Measurements from ENCODE around the gene KDELR1.

Gene KDELR1

GRCh38 chr19:48391100-48392005 lies at the start of gene KDELR1:
Gene KDELR1, minus strand, starts transcription at chr19:48391551. Its CDS starts 193 bp downstream, at chr19:48391358.
- Mint-ChIP-seq H3K4me3 (peak within 1 kb of the TSS; percentile 99), H3K9me3 (no peaks in the 10 kb centered on the region), H3K27ac (peak within 1 kb of the TSS; percentile 96), H3K4me1 (peaks cover 40% of the 10 kb centered on the region), H3K27me3 (peaks cover 22% of the 10 kb centered on the region), H3K36me3 (peaks cover 7% of the 10 kb centered on the region)
- peak; percentile 81 to 92 for DNase-seq (ENCODE audit: low spot score in 2 of 2)
- ATAC-seq (ENCODE audit: low read depth), result peak; percentile 79

GRCh38 chr19:48436586-48436985 lies 45.2 kb upstream of the KDELR1 start:
- ATAC-seq (ENCODE audit: low read depth) (no peak), DNase-seq (ENCODE audit: low spot score in 2 of 2) (no peak)
- H3K9me3 Mint-ChIP-seq, result no peaks in the 10 kb centered on the region
- H3K27ac Mint-ChIP-seq, result no peak overlapping the region
- no peaks in the 10 kb centered on the region for H3K36me3 Mint-ChIP-seq
- peaks cover 11% of the 10 kb centered on the region for H3K27me3 Mint-ChIP-seq
- H3K4me3 Mint-ChIP-seq, result no peak overlapping the region
- H3K4me1 Mint-ChIP-seq, result no peaks in the 10 kb centered on the region

DNA sequence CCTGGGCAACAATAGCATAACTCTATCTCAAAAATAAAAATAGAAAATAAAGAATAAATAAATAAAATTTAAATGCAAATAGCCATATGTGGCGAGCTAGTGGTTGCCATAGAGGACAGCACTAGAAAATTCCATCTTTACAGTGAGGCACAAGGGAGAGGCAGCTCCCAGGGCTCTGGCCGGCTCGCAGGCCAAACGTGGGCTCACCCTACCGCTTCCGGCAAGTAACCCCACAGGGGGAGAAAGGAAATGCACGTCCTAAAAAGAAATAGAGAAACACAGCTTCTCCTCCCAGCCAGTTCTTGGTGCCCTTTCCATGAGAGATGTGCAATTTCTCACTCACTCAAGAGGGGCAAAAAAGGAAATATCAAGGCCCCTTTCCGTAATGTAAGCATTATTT lies 42.0 kb upstream of the KDELR1 start:
- Mint-ChIP-seq H3K9me3 (no peaks in the 10 kb centered on the region), H3K4me3 (no peak overlapping the region), H3K4me1 (no peaks in the 10 kb centered on the region), H3K27ac (no peak overlapping the region), H3K36me3 (no peaks in the 10 kb centered on the region), H3K27me3 (peaks cover 13% of the 10 kb centered on the region)
- DNase-seq (ENCODE audit: low spot score in 2 of 2) (no peak), ATAC-seq (ENCODE audit: low read depth) (no peak)

GRCh38 chr19:48428670-48429069 lies 37.3 kb upstream of the KDELR1 start:
- H3K4me3 Mint-ChIP-seq, result no peak overlapping the region
- DNase-seq (ENCODE audit: low spot score in 2 of 2) (no peak), ATAC-seq (ENCODE audit: low read depth) (no peak)
- H3K27ac Mint-ChIP-seq, result no peak overlapping the region
- H3K27me3 Mint-ChIP-seq, result peaks cover 5% of the 10 kb centered on the region
- peaks cover 6% of the 10 kb centered on the region for H3K4me1 Mint-ChIP-seq
- no peaks in the 10 kb centered on the region for H3K36me3 Mint-ChIP-seq
- no peaks in the 10 kb centered on the region for H3K9me3 Mint-ChIP-seq

DNA sequence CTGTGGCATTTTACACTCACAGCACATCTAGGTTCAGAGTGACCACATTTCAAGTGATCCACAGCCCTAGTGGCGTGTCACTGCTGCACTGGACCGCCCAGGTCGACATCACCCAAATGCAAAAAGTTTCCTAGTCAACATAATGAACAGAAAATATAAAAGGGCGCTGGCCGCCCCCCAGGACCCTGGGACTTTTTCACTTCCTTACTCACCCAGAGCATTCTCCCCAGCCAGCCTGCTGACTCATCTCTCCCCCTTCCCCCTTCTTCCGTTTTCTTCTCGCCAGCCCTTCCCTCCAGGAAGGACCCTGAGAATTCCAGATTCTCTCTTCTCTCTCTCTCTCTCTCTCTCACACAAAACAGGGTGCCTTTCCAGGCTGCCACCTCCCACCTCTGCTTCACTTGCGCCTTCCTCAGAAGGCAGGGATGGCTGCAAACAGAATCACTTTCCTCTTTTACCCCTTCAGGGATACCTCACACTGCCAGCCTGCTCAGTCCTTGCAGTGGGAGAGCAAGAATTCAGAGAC lies 33.4 kb upstream of the KDELR1 start:
- H3K4me1 Mint-ChIP-seq, result peaks cover 6% of the 10 kb centered on the region
- ATAC-seq (ENCODE audit: low read depth) (no peak), DNase-seq (ENCODE audit: low spot score in 2 of 2) (no peak)
- H3K9me3 Mint-ChIP-seq, result no peaks in the 10 kb centered on the region
- H3K36me3 Mint-ChIP-seq, result no peaks in the 10 kb centered on the region
- peaks cover 5% of the 10 kb centered on the region for H3K27me3 Mint-ChIP-seq
- no peak overlapping the region for H3K27ac Mint-ChIP-seq
- no peak overlapping the region for H3K4me3 Mint-ChIP-seq

- ATAC-seq (ENCODE audit: low read depth) (no peak), DNase-seq (ENCODE audit: low spot score in 2 of 2) (no peak)
- peaks cover 11% of the 10 kb centered on the region for H3K27me3 Mint-ChIP-seq
- H3K9me3 Mint-ChIP-seq, result no peaks in the 10 kb centered on the region
- no peak overlapping the region for H3K4me3 Mint-ChIP-seq
- H3K4me1 Mint-ChIP-seq, result peaks cover 15% of the 10 kb centered on the region
- H3K36me3 Mint-ChIP-seq, result no peaks in the 10 kb centered on the region
- no peak overlapping the region for H3K27ac Mint-ChIP-seq
Observed at GRCh38 chr19:48421548-48421947, 30.2 kb upstream of the KDELR1 start.

- Mint-ChIP-seq H3K9me3 (no peaks in the 10 kb centered on the region), H3K36me3 (no peaks in the 10 kb centered on the region), H3K27ac (peak overlapping the region; percentile 9), H3K4me3 (peak overlapping the region; percentile 85), H3K27me3 (peaks cover 13% of the 10 kb centered on the region), H3K4me1 (peaks cover 13% of the 10 kb centered on the region)
- DNase-seq (ENCODE audit: low spot score in 2 of 2), result peak; percentile 59 to 64
- peak; percentile 86 for ATAC-seq (ENCODE audit: low read depth)
Observed at GRCh38 chr19:48419158-48419920, 28.0 kb upstream of the KDELR1 start.

GRCh38 chr19:48418317-48419064 lies 27.1 kb upstream of the KDELR1 start:
- ATAC-seq (ENCODE audit: low read depth) (peak; percentile 18), DNase-seq (ENCODE audit: low spot score in 2 of 2) (no peak)
- H3K4me1 Mint-ChIP-seq, result peaks cover 19% of the 10 kb centered on the region
- H3K36me3 Mint-ChIP-seq, result no peaks in the 10 kb centered on the region
- H3K4me3 Mint-ChIP-seq, result peak overlapping the region; percentile 85
- H3K27me3 Mint-ChIP-seq, result peaks cover 14% of the 10 kb centered on the region
- H3K9me3 Mint-ChIP-seq, result no peaks in the 10 kb centered on the region
- peak overlapping the region; percentile 9 for H3K27ac Mint-ChIP-seq

DNA sequence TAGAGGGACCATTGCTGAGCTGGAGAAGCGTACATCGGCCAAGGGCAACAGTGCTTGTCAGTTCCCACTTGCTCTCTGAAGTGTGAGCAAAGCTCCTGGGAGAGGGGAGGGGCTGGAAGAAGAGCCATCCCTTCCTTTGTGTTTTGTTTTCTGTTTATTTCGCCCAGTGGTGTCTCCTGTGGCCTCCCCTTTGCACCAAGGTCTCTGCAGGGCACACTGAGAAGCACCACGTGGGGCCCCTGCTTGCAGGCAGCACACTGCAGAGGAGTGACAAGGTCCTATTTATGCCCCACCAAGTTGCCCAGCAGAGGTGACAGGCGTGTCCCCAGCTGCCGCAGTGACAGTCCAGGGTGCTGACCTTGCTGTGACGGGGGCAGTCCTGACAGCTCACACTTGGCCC lies 26.1 kb upstream of the KDELR1 start:
- DNase-seq (ENCODE audit: low spot score in 2 of 2), result no peak
- Mint-ChIP-seq H3K9me3 (no peaks in the 10 kb centered on the region), H3K4me3 (no peak overlapping the region), H3K27me3 (peaks cover 12% of the 10 kb centered on the region), H3K36me3 (no peaks in the 10 kb centered on the region), H3K4me1 (peaks cover 19% of the 10 kb centered on the region), H3K27ac (no peak overlapping the region)
- no peak for ATAC-seq (ENCODE audit: low read depth)

GRCh38 chr19:48415806-48416221 lies 24.5 kb upstream of the KDELR1 start:
- H3K27me3 Mint-ChIP-seq, result peaks cover 14% of the 10 kb centered on the region
- peak overlapping the region; percentile 29 for H3K4me3 Mint-ChIP-seq
- DNase-seq (ENCODE audit: low spot score in 2 of 2) (no peak), ATAC-seq (ENCODE audit: low read depth) (no peak)
- peaks cover 19% of the 10 kb centered on the region for H3K4me1 Mint-ChIP-seq
- H3K36me3 Mint-ChIP-seq, result no peaks in the 10 kb centered on the region
- H3K9me3 Mint-ChIP-seq, result no peaks in the 10 kb centered on the region
- no peak overlapping the region for H3K27ac Mint-ChIP-seq

DNA sequence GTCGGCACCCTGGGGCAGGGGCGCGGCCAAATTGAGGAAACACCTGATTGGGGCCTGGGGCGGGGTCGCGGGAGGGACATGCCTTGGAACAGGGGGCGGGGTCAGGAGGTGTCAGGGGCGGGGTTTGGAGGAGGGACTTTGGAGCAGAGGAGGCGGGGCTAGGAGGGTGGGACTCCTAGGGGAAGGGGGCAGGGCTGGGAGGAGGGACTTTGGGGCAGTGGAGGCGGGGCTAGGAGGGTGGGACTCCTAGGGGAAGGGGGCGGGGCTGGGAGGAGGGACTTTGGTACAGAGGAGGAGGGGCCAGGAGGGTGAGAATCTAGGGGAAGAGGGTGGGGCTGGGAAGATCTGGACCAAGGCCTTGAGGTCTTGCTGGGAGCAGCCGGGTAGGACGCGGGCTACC lies 24.0 kb upstream of the KDELR1 start:
- peaks cover 18% of the 10 kb centered on the region for H3K27me3 Mint-ChIP-seq
- no peak overlapping the region for H3K4me3 Mint-ChIP-seq
- no peaks in the 10 kb centered on the region for H3K36me3 Mint-ChIP-seq
- H3K9me3 Mint-ChIP-seq, result no peaks in the 10 kb centered on the region
- no peak overlapping the region for H3K27ac Mint-ChIP-seq
- no peak for DNase-seq (ENCODE audit: low spot score in 2 of 2)
- H3K4me1 Mint-ChIP-seq, result peaks cover 19% of the 10 kb centered on the region
- peak; percentile 44 for ATAC-seq (ENCODE audit: low read depth)

- Mint-ChIP-seq H3K4me1 (peaks cover 17% of the 10 kb centered on the region), H3K27ac (no peak overlapping the region), H3K36me3 (no peaks in the 10 kb centered on the region), H3K4me3 (no peak overlapping the region), H3K9me3 (no peaks in the 10 kb centered on the region), H3K27me3 (peaks cover 19% of the 10 kb centered on the region)
- no peak for DNase-seq (ENCODE audit: low spot score in 2 of 2)
- no peak for ATAC-seq (ENCODE audit: low read depth)
Observed at GRCh38 chr19:48413879-48414587, 22.7 kb upstream of the KDELR1 start.

GRCh38 chr19:48405850-48406249 lies 14.5 kb upstream of the KDELR1 start:
- Mint-ChIP-seq H3K4me3 (no peak overlapping the region), H3K27ac (no peak overlapping the region)

More at GRCh38 chr19:48405850-48406249, 14.5 kb upstream of the KDELR1 start:
- H3K4me1 Mint-ChIP-seq, result peaks cover 5% of the 10 kb centered on the region
- ATAC-seq (ENCODE audit: low read depth) (no peak), DNase-seq (ENCODE audit: low spot score in 2 of 2) (no peak)
- peaks cover 4% of the 10 kb centered on the region for H3K36me3 Mint-ChIP-seq
- peaks cover 3% of the 10 kb centered on the region for H3K9me3 Mint-ChIP-seq
- peaks cover 24% of the 10 kb centered on the region for H3K27me3 Mint-ChIP-seq
